Forelimb muscle (tissue), 1 donor: ENCODE data around the gene SIRT3. TPM values are rescaled to one million over a fixed set of nuclear protein-coding genes. Genes with fewer than 3 reads are reported as not detected.
"Not testable (repeated sequence)": the region's sequence is repeated elsewhere in the genome, so short reads cannot be mapped to it uniquely, and the experiment has no call there.

ENCODE experiments used
- DNase-seq: peaks from one replicate; pipeline ENCODE4 v3.0.0-alpha.2; 2013; ENCODE audit warnings: low read depth
- polyA plus RNA-seq: library from polyadenylated mRNA; unstranded; fragments of 120-200 nt; gene quantifications from one replicate; pipeline ENCODE4 v1.2.1, GENCODE V29; 2013; ENCODE audit not compliant: insufficient read length

SIRT3 gene
- polyA plus RNA-seq, 1 donor, result 24.4 TPM

- no peak for DNase-seq
Measured at GRCh38 chr11:240315-240714, 4.2 kb upstream of the SIRT3 start.

GRCh38 chr11:238346-238745 is 2.2 kb upstream of the SIRT3 start:
- DNase-seq, result not testable (repeated sequence)

- DNase-seq, result peak; percentile 70
Measured at GRCh38 chr11:236774-237767, 929 bp upstream of the SIRT3 start, which contains the start of gene PSMD13. TSS of gene PSMD13 (plus strand) at chr11:236976. CDS start at chr11:237050, 74 bp downstream.

- no peak for DNase-seq
Measured at GRCh38 chr11:235609-235996, 539 bp downstream of the SIRT3 start.

- no peak for DNase-seq
Measured at GRCh38 chr11:235180-235579, 962 bp downstream of the SIRT3 start.

- DNase-seq, result no peak
Measured at GRCh38 chr11:232783-233565, 3.2 kb downstream of the SIRT3 start.

GRCh38 chr11:230431-230830 is 5.7 kb downstream of the SIRT3 start:
- no peak for DNase-seq

GRCh38 chr11:227824-228379 is 8.2 kb downstream of the SIRT3 start:
- no peak for DNase-seq

GRCh38 chr11:225734-226453 is 10.2 kb downstream of the SIRT3 start:
- no peak for DNase-seq

GRCh38 chr11:224424-224823 is 11.7 kb downstream of the SIRT3 start:
- DNase-seq, result no peak

- no peak for DNase-seq
Measured at GRCh38 chr11:223884-224283, 12.3 kb downstream of the SIRT3 start.

GRCh38 chr11:223026-223789 is 12.9 kb downstream of the SIRT3 start:
- no peak for DNase-seq

GRCh38 chr11:221998-222789 is 13.9 kb downstream of the SIRT3 start:
- no peak for DNase-seq

GRCh38 chr11:221539-221938 is 14.6 kb downstream of the SIRT3 start:
- DNase-seq, result no peak

GRCh38 chr11:220641-221215 is 15.4 kb downstream of the SIRT3 start:
- not testable (repeated sequence) for DNase-seq

- no peak for DNase-seq
Measured at GRCh38 chr11:218815-219593, 17.1 kb downstream of the SIRT3 start.

- DNase-seq, result no peak
Measured at GRCh38 chr11:217704-218103, 18.4 kb downstream of the SIRT3 start.

- DNase-seq, result no peak
Measured at GRCh38 chr11:216081-216974, 19.8 kb downstream of the SIRT3 start.
